ENCODE measurements around the gene NADSYN1.

Gene NADSYN1

GRCh38 chr11:71491531-71491930 is 38.5 kb downstream of the NADSYN1 start:
- no peak for DNase-seq (ENCODE audit: low read depth in 3 of 3)

- no peak for DNase-seq (ENCODE audit: low read depth in 3 of 3)
Observed at GRCh38 chr11:71491940-71492339, 38.9 kb downstream of the NADSYN1 start.

GRCh38 chr11:71495286-71496230 is 42.6 kb downstream of the NADSYN1 start:
- DNase-seq (ENCODE audit: low read depth in 3 of 3), result no peak

- DNase-seq (ENCODE audit: low read depth in 3 of 3), result no peak
Observed at GRCh38 chr11:71496421-71496820, 43.4 kb downstream of the NADSYN1 start.

- no peak for DNase-seq (ENCODE audit: low read depth in 3 of 3)
Observed at GRCh38 chr11:71498091-71498490, 45.1 kb downstream of the NADSYN1 start.

GRCh38 chr11:71499125-71499524 is 46.1 kb downstream of the NADSYN1 start:
- no peak for DNase-seq (ENCODE audit: low read depth in 3 of 3)

GRCh38 chr11:71499546-71499945 is 46.5 kb downstream of the NADSYN1 start:
- no peak for DNase-seq (ENCODE audit: low read depth in 3 of 3)

- no peak for DNase-seq (ENCODE audit: low read depth in 3 of 3)
Observed at GRCh38 chr11:71500601-71501021, 47.6 kb downstream of the NADSYN1 start.

- DNase-seq (ENCODE audit: low read depth in 3 of 3), result no peak
Observed at GRCh38 chr11:71501071-71501985, 48.3 kb downstream of the NADSYN1 start.

- DNase-seq (ENCODE audit: low read depth in 3 of 3), result no peak
Observed at GRCh38 chr11:71502026-71502425, 49.0 kb downstream of the NADSYN1 start.

- DNase-seq (ENCODE audit: low read depth in 3 of 3), result no peak
Observed at GRCh38 chr11:71502871-71503435, 50.0 kb downstream of the NADSYN1 start.

- no peak for DNase-seq (ENCODE audit: low read depth in 3 of 3)
Observed at GRCh38 chr11:71504531-71504930, 51.5 kb downstream of the NADSYN1 start.

GRCh38 chr11:71505001-71505400 is 52.0 kb downstream of the NADSYN1 start:
- DNase-seq (ENCODE audit: low read depth in 3 of 3), result no peak

GRCh38 chr11:71505781-71506180 is 52.8 kb downstream of the NADSYN1 start:
- DNase-seq (ENCODE audit: low read depth in 3 of 3), result no peak

GRCh38 chr11:71507102-71507501 is 54.1 kb downstream of the NADSYN1 start:
- DNase-seq (ENCODE audit: low read depth in 3 of 3), result no peak

GRCh38 chr11:71518506-71519471 is 65.8 kb downstream of the NADSYN1 start:
- DNase-seq (ENCODE audit: low read depth in 3 of 3), result no peak

- no peak for DNase-seq (ENCODE audit: low read depth in 3 of 3)
Observed at GRCh38 chr11:71519546-71519945, 66.5 kb downstream of the NADSYN1 start.

GRCh38 chr11:71525188-71525937 is 72.4 kb downstream of the NADSYN1 start:
- no peak for DNase-seq (ENCODE audit: low read depth in 3 of 3)

GRCh38 chr11:71525938-71526495 is 73.0 kb downstream of the NADSYN1 start:
- DNase-seq (ENCODE audit: low read depth in 3 of 3), result no peak
